HG03354 (cell line): Measurements from ENCODE around the gene SIGLEC6.

Experiments used
- ATAC-seq: cut with Tn5 transposase; IDR thresholded peaks from one replicate; pipeline ENCODE4 v1.9.1; 2021; ENCODE audit warnings: mild to moderate bottlenecking; ENCODE audit not compliant: unreplicated experiment, poor library complexity, severe bottlenecking

The SIGLEC6 gene

GRCh38 chr19:51480590-51480989 is 50.9 kb downstream of the SIGLEC6 start:
- ATAC-seq: no peak

DNA sequence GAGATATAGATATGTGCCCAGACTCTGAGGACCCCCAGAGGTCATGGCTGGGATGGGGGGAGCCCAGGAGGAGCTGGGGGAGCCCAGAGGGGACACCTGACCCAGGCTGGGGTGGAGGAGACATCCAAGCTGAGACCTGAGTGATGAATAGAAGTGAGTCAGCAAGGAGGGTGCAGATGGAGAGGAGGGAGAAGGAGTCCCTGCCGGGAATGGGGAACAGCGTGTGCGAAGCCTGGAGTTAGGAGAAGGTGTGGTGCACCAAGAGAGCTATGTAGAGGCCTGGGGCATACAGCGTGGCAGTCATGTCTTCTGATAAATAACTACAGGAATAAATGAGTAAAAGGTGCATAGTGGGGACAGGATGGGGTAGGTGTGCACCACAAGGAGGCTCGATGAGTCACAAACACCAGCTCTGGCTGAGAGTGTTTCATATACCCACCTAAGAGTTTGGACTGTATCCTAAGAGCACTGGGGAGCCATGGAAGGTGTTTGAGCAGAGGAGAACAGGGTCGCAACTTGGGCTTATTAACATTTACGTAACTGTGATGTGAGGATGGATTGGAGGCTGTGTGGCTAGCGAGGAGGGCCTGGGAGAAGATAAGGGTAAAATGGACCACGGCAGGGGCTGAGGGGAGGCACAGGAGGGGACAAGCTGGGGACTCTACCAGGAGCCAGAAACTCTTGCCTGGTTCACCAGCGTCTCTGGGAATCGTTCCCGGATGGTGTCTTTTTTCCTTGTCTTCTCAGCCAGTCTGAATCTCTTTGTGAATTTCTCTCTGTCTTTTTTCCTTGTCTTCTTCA is 51.7 kb downstream of the SIGLEC6 start:
- no peak for ATAC-seq

DNA sequence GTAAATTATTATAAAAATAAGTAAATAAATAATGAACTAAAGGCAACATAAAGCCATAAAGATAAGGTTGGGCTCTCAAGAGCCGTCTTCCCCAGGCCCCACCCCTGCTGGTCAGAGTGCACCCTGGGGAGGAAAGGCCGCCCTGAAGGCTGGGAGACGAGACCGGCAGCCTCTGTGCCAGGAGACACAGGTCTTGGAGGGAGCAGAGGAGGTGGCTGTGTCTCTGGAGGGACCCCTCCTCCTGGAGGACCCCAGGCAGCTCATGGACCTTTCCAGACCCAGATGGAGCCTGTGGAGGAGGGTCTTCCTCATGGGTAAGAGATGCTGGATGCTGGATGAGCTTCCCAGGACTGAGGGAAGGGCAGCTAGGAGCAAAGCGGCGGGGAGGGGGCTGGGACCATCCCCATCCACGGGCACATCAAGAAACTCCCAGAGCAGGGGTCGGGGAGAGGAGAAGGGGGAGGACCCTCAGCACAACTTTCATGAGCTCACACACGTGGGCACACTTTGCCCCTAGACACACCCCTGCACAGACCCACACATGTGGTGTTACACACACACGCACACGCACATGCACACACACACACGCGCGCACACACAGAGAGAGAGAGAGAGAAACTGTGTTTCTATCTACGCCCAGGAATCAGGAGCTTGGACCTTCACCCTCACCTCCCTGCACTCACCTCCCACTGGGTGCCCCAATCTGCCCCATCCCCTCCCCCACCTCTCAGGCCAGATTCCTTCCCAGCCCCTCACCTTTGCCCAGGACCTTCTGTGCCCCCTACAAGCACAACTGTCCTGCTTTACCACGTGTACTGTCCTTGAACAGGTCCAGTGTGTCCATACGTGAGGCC is 52.9 kb downstream of the SIGLEC6 start, which contains the start of gene CEACAM18:
CEACAM18 (plus strand) TSS at position 159 of the 854 bp plus-strand sequence.
- no peak for ATAC-seq

DNA sequence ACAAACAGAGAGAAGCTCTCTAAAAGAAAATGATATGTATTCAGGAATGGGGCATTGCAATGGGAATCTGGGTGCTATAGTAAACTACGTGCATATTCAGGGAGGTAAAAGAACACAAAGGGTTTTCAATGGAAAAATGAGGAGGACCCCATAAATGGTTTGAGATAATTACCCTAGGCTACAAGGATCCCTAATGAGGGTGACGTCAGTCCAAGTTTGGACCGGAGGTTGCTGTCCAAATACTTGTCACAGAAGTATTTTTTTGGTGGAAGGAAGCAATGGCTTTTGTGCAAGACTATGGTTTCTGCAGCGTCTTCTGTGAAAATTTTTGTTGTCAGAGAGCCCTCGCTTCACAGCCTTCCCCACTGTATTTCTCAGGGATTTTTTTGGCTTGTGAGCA is 54.1 kb downstream of the SIGLEC6 start:
- no peak for ATAC-seq

DNA sequence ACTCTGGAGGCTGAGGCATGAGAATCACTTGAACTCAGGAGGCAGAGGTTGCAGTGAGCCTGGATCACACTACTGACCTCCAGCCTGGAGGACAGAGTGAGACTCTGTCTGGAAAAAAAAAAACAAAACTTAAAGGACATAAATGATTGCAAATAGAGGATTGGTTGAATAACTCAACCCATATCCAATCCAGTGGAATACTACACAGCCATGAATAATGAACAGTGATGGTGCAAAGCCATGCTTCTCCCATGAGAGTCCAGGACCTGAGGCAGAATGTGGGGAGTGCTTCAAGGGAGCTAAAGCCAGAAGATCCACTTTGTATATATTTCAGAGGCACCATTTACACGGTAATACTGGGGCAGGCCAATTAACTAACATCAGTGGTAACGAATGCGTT is 55.3 kb downstream of the SIGLEC6 start:
- no peak for ATAC-seq

DNA sequence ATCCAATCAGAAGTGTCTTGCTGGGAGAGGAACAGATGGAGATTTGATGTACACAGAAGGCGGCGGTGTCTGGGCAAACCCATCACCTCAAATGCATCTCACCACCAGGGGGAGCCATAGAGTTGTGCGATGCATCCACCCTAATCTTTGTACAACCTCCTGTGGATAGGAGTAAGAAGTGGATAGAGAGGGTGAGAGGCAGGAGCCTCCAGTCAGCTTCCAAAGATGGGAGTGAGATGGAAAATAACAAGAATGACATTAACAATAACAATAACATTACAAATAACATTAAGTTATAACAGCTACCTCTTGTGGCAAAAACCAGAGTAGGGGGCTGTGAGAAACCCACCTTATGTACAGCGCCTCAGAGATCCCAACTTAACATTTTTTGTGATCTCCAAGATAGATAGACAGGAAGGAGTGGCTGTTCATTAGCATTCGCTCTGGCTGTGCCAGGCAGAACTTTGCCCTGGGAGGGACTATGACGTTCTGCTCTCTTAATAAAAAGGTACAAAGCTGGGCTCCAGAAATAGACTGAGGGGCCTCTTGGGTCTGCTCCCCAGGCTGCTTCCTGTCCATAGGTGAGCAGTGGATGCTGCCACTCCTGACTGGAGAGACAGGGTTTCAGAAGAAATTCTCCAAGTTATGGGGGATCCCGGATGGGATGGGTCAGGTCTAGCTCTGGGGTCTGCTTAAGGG is 58.3 kb downstream of the SIGLEC6 start:
- ATAC-seq: no peak

DNA sequence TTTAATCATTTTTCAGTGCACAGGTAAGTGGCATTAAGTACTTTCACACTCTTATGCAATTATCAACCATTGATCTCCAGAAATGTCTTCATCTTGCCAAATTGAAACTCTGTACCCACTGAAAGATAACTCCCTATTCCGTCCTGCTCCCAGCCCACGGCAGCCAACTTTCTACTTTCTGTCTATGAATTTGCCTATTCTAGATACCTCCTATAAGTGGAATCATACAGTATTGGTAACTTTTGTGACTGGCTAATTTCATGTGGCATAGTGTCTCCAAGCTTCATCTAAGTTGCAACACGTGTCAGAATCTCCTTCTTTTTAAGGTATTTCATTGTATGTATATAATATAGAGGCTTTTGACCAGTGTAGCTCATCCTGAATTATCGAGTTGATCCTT is 58.9 kb downstream of the SIGLEC6 start:
- ATAC-seq: no peak

- ATAC-seq: no peak
Measured at GRCh38 chr19:51471527-51471926, 59.9 kb downstream of the SIGLEC6 start.

DNA sequence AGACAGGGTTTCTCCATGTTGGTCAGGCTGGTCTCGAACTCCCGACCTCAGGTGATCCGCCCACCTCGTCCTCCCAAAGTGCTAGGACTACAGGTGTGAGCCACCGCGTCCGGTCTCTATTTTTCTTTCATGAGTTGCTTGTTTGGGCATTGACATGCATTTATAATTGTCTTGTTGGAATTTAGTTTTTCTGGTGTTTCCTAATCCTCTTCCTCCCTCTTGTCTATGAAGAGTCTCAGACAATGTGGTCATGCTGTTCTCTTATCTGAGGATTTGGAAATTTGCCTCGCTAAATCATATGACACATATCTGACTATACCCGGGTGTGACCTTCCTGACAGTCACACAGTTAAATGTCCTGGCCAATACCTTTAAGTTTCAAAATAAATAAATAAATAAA is 60.5 kb downstream of the SIGLEC6 start:
- ATAC-seq: no peak

DNA sequence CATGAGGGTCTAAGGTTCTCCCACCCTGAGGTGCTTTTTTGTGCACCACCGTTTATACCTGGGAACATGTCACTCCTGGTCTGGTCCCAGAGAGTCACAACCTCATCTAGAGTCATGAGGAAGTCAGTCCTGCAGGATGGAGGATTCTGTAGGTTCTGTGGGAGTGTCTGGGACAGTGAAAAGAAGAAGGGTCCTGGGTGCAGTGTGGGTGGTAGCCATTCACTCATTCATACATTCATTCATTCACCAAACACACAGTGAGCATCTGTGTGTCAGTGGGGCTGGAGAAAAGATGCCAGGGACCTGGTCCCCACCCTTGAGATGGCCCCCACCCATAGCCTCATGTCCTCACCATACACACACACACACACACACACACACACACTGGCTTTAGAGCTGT is 61.8 kb downstream of the SIGLEC6 start:
- ATAC-seq: no peak

DNA sequence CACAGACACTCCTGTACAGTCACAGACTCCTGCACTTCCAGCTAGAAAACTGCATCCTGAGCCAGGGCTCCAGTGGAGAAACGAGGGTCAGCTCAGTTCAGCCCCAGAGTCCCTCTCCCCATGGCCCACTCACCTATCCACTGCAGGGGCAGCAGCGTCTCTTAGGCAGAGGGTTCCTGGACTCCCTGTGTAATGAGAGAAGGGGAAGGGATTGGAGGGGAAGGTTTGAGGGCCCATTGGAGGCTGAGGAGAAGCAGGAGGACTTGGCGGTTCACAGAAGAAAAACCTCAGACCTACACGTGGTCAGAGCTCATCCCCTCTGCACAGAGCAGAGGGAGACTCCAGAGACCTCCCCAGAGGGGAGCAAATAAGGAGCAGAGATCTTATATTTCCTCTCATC is 62.3 kb downstream of the SIGLEC6 start:
- no peak for ATAC-seq

DNA sequence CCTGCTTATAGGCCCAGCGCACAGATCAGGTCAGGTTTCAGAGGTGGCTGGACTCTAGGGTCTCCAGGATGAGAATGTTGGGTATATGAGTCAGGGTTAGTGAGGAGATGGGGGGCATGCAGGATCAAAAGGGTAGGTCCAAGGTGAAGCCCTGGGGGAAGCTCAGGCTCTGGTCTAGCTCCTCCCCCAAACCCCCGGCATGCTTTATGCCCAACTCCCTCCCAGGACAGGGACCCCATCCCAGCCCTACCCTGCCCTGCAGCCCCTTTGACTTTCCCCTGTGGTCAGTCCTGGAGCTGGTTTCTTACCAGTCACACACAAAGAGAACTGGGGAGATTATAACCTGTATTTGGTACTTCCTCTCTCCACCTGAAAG is 62.9 kb downstream of the SIGLEC6 start:
- no peak for ATAC-seq

DNA sequence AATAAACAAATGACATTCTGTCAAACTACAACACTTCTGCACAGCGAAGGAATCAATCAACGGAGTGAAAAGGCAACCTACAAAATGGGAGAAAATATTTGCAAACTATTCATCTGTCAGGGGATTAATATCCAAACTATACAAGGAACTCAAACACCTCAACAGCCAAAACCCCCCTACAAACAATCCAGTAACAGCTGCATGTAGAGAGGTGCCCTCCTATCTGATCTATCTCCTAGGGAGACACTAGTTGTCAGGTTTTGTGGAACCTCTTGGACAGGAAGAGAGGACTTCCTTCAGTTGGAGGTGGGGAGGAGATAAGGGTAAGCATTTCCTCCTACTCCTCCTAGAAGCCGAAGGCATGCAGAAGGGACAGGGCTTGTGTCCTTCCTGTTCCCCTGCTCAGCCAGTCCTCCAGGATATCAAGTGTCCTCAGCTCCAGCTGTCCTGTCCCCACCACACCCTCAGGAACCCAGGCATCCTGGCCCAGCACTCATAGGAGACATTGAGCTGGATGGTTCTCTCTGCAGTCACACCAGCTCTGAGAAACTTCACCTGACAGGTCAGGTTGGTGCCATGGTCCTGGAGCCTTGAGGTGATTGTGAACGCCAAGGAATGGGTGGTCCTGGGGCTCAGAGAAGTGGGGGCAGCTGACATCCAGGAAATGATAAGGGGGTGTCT is 63.5 kb downstream of the SIGLEC6 start:
- no peak for ATAC-seq
